Amniotic stem cell (primary cell): ENCODE results near the gene ZNF681.
"Not testable (repeated sequence)": the region's sequence is repeated elsewhere in the genome, so short reads cannot be mapped to it uniquely, and the experiment has no call there.

ENCODE experiments used
- DNase-seq: peaks from one replicate; lab custom pipeline; 2025; lab: John Stamatoyannopoulos, UW

Gene ZNF681

DNA sequence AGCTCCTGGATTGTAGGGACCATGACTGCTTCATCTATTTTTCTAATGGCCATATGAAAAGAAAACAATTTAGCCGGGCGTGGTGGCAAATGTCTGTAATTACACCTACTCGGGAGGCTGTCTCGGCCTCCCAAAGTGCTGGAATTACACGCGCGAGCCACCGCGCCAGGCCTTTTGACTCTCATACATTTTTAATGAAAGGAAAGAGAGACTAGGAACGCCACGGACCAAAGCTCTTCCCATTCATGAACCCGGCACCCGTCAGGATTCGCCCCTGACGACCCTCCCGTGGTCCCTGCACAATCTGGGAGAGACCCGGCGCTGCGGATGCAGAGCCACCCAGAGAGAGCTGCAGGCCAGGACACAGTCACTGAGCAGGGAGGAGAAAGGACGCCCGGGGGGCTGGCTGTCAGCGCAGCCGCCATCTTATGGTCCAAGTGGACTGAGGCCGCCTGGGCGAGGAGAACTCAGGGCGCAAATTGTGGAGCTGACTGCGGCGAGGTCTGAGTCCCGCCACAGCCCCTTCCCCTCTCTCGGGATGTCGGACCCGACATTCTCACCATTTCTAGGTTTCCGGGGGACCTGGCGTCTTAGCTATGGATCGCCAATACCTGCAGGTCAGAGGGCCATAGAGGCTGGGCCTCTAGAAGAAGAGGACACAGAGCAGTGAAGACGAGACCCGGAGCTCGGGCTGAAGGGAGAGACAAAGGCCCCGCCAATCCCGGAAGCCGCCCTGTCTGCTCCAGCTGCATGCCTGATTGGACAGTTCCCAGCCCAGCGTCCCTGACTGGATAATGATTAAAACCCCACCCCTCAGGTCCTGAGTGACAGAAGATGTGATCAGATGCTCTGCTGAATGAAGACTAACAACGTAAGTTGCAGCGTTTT, at the start of gene ZNF681:
Gene ZNF681, minus strand, starts transcription at position 705 of the 888 bp plus-strand sequence. Its CDS starts 142 bp downstream, at position 563.
- DNase-seq: no peak

- DNase-seq: no peak
Measured at GRCh38 chr19:23804676-23805075, 46.0 kb upstream of the ZNF681 start.

- no peak for DNase-seq
Measured at GRCh38 chr19:23802290-23802689, 43.6 kb upstream of the ZNF681 start.

DNA sequence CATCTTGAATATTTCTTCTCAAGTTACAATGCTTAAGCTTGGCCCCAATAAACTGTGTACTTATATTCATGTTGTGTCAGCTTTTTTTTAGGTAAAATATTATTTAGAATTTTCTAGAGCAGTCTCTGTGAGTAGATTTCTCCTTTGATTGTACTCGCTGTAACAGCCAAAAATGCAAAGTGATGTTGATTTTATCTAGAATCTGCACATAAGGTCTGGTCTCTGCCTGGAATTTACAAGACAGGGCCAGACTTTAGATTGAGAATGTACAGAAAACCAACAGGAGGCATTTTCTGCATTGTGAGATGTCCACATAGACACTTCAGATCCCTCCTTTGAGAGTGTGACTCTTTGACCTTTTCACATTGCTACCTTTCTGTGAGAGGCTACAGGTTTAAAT, 43.1 kb upstream of the ZNF681 start:
- DNase-seq: no peak

- no peak for DNase-seq
Measured at GRCh38 chr19:23800868-23801267, 42.2 kb upstream of the ZNF681 start.

DNA sequence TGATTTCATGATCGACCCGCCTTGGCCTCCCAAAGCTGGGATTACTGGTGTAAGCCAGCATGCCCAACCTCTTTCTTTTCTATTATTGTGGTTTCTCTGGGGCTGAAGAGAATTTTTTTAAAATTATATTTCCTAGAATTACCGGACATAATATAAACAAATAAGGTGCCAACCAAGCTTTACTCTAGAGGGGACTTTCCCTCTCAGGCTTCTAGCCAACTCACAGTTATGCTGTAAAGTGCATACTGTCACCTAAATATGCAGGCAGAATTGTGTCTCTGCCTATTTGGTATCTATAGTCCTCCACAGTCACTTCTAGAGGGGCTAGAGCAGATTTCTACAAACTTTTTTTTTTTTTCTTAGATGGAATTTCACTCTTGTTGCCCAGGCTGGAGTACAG, 41.6 kb upstream of the ZNF681 start:
- no peak for DNase-seq

- no peak for DNase-seq
Measured at GRCh38 chr19:23799321-23799720, 40.6 kb upstream of the ZNF681 start.

DNA sequence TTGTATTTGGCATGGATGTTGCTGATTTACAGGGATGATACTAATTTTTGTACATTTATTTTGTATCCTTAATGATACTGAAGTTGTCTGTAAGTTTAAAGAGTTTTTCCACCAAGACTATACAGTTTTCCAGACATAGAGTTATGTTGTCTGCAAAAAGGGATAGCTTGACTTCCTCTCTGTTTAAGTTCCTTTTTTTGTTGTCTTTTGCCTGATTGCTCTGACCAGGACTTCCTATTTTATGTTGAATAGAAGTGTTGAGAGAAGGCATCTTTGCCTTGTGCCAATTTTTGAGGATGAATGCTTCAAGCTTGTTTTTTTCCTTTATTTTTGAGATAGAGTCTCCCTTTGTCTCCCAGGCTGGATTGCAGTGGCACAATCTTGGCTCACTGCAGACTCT, 36.8 kb upstream of the ZNF681 start:
- no peak for DNase-seq

- no peak for DNase-seq
Measured at GRCh38 chr19:23792784-23793183, 34.1 kb upstream of the ZNF681 start.

DNA sequence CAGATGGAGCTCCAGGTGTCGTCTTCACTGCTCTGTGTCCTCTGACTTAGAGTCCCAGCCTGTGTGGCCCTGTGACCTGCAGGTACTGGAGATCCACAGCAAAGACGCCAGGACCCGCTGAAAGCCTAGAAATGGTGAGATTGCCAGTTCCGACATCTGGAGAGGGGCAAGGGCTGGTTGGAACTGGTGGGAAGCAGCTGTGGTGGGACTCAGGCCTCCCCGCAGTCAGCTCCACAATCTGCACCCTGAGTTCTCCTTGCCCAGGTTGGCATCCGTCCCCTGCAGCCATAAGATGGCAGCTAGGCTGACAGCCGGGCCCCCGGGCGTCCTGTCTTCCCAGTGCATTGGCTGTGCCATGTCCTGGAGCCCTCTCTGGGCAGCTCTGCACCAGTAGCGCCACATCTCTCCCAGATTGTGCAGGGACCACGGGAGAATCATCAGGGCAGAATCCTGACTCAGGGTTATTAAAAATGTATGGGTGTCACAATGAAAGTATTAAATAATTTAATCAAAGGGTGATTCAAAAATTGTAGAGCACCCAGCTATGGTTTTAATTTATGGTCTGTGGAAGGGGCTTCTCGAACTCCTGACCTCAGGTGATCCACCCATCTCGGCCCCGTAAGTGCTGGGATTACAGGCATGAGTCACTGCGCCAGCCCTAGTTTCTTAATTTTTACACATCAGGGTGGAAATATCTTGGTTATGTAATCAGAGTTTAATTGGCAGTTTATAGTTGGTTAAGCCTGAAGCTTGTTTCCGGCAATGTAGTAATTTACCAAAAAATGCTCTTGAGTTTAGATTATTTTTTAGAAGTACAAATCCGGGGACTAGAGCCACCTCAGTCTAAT, 32.2 kb upstream of the ZNF681 start:
- DNase-seq: no peak

DNA sequence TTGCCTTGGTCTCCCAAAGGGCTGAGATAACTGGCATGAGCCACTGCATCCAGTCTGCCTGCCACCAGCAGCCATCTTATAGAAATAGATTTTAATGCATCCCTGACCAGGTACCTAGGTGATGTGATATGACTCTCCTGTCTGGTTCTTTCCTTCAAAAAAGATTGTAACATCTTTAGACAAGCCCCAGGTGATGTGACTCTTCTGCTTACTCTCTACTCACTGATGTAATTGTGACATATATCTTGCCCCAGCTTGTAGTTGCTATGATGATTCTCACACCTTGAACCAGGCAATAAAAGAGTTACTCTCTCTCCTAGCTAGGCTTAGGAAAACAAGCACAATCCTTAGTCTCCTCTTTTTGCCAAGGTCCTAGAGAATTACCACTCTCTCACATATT, 30.6 kb upstream of the ZNF681 start:
- DNase-seq: no peak

- no peak for DNase-seq
Measured at GRCh38 chr19:23788411-23788810, 29.7 kb upstream of the ZNF681 start.

GRCh38 chr19:23787106-23787505, 28.4 kb upstream of the ZNF681 start:
- no peak for DNase-seq

DNA sequence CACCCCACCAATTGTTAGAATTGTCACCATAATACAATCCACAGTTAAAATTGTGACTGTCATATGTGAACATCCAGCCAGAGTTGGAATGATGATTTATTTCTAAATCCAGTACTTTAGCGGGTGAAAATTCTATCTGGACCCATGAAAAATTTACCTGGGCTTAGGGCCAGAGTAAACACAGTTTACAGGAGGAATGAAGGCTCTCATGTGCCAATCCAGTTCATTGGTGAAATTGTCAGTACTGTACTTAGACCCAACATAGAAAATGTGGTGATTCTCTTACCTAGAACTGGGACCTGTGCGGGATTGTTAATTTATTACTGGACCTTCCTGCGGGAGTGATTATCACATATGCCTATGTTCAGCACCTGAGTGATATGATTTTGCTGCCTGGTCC, 27.3 kb upstream of the ZNF681 start:
- DNase-seq: no peak

DNA sequence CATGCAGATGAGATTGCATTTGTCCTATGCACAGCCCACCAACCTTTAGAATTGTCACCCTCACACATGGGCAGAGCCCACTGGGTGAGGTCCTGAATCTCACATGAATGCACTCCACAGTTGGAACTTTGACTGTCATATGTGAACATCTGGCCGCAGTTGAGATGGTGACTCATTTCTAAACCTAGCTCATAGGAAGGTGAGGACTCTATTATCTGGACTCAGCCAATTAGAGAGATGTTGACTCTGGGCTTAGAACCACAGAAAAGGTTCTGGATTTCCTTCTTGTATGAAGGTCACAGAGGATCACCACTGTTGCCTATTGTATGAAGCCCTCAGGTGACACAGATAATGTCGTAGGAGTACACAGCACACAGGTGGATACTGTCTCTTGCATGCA, 25.6 kb upstream of the ZNF681 start:
- no peak for DNase-seq

DNA sequence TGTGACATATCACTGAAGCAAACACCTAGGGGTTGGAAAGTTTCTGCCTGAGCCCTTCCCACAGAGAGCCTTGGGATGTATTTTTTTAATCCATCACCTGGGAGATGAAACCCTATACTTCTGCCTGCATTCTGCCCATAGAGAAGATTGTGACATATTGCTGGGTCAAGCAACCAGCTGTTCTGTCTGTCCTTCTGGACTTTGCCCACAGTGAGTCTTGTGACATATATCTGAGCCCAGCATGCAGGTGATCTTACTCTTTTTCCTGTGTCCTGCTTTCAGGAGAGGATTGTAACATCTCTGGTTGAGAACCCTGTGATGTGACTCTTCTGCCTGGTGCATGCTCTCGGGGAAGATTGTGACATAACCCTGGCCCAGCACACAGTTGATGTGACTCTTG, 24.9 kb upstream of the ZNF681 start:
- no peak for DNase-seq

- no peak for DNase-seq
Measured at GRCh38 chr19:23779645-23780044, 21.0 kb upstream of the ZNF681 start.

DNA sequence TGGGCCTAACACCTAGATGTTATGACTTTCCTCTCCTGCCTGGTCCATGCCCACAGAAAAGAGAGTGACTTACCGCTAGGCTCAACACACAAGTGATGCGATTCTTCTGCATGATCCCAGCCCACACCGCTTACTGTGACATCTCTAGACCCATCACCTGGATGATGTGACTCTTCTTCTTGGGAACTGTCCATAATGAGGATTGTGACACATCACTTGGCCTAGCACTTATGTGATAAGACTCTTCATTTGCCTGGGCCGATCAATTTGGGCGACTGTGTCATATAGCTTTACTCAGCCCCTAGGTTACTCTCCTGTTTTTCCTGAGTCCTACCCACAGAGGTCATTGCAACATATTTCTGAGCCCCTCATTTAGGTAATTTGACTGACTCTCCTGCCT, 19.9 kb upstream of the ZNF681 start:
- no peak for DNase-seq

- not testable (repeated sequence) for DNase-seq
Measured at GRCh38 chr19:23778036-23778435, 19.3 kb upstream of the ZNF681 start.

GRCh38 chr19:23777216-23777615, 18.5 kb upstream of the ZNF681 start:
- DNase-seq: no peak

DNA sequence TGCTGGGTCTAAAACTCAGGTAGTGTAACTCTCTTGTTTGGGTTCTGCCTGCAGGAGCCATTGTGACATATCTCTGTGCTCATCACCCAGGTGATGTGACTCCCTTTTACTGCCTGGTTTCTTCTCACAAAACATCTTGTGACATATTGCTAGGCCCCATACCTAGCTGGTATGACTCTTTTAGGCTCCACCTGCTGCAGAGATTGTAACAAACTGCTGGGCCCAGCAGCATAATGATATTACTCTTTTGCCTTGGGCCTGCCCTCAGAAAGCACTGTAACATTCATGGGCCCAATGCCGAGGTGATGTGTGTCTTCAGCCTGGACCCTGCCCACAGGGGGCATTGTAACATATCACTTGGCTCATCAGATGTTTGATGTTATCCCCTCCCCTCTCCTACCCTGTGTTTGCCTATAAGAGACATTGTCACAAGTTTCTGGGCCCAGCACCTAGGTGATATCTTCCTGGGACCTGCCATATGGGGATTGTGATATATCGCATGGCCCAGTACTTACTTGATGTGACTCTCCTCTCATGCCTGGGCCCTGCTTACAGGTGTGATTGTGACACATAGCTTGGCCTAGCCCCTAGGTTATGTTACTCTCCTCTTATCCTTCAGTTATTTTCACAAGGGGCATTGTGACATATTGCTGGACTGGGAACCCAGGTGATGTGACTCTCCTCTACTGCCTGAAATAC, 18.0 kb upstream of the ZNF681 start:
- DNase-seq: no peak

DNA sequence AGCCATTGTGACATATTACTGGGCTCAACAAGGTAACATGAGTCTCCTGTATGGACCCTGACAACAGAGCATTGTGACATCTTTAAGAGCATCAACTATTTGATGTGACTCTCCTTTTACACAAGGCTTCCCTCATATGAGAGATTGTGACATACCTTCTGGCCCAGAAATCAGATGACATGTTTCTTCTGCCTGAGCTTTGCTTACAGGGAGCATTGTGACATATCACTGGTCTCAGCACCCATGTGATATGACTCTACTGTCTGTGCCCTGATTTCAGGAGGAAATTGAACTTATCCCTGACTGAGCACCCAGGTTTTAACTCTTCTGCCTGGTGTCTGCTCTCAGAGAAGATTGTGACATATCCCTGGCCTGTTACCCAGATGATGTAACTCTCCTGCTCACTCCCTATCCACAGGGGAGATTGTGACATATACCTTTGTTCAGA, 15.9 kb upstream of the ZNF681 start:
- DNase-seq: no peak
